ENCODE results near the gene KNCN.

The KNCN gene

GRCh38 chr1:46523496-46524353, 27.7 kb downstream of the KNCN start:
- DNase-seq (ENCODE audit: low read depth) = no peak

- DNase-seq (ENCODE audit: low read depth) = no peak
Observed at GRCh38 chr1:46522969-46523320, 28.5 kb downstream of the KNCN start.

GRCh38 chr1:46522184-46522968, 29.1 kb downstream of the KNCN start:
- DNase-seq (ENCODE audit: low read depth) = no peak

DNA sequence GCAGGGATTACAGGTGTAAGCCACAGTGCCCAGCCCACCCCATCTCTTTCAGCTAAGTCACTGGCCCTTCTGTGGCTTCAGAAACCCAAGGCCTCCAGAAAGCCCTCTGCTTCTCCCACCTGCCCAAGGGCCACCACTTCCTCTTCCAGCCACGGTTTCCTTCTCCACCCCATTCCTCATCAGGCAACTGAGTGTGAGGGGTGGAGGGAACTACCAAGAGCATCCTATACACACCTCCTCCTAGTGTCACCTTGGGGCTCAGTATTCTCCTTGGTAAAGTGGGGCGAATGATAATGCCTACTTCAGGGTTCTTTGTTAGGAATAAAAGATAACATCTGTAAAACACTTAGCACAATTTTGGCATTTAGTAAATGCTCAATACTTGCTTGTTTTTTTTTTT, 30.0 kb downstream of the KNCN start:
- DNase-seq (ENCODE audit: low read depth) = no peak

DNA sequence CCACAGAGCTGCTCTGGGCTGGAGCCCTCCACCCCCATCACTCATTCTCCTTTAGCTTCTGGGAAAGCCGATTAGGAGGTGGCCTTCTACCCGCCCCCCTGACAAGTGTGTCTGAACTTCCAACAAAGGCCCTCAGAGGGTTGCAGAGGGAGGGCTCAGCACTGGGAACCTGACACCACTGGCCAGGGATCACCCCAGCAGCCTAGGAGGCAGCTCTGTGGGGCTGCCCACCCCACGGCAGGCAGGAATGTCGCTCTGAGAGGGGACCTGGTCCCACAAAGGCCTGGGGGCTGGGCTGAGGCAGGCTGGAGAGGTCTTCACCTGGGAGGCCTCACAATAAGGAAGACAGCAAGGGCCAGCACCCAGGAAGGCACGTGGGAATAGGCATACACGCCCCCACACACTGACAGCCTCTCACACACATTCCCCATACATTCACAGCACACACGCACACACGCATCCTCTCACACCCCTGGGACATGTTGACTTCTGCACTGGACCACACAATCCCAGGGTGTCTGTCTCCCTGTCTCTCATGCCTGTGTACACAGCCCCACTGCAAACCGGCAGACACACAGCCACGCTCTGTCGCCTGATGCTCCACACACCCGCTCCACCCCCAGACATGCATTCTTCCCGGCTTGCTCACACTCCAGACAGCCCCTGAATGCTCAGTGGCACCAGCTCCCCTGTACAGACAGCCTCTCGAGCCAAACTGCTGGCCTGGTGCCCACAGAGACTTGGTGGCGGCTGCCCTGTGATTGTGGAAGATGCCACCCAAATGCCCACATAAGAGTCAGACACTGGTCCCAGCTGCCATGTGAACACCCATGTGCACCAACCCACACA, 31.2 kb downstream of the KNCN start:
- no peak for DNase-seq (ENCODE audit: low read depth)

- no peak for DNase-seq (ENCODE audit: low read depth)
Observed at GRCh38 chr1:46519209-46519608, 32.2 kb downstream of the KNCN start.

GRCh38 chr1:46517932-46518498, 33.4 kb downstream of the KNCN start:
- no peak for DNase-seq (ENCODE audit: low read depth)

DNA sequence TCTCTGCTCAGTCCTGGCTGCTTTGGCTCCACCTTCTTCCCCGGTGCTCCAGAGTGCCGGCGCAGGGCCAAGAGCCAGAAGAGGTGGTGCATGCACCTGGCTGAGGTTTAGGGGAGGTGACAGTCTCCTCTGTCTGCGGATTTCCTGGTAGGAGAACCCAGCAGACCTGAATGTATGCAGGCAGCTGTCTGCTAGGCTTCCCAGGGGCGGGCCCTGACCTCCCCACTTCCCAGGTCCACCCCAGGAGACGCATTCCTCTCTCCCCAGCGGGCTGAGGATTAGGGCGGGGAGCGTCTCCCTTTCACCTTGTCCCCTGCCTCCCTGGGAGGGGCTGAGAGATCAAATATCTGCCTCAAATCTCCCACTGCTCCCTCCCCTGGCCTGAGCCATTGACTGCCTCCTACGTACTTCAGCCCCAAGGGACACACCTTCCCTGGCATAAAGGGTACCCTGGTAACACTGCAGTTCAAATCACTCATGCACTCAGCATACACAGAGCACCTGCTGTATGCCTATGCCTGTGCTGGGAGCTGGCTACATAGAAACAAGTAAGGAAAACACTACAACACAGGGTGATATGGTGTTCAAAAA, 34.3 kb downstream of the KNCN start:
- no peak for DNase-seq (ENCODE audit: low read depth)

- DNase-seq (ENCODE audit: low read depth) = no peak
Observed at GRCh38 chr1:46516200-46516950, 35.1 kb downstream of the KNCN start.

DNA sequence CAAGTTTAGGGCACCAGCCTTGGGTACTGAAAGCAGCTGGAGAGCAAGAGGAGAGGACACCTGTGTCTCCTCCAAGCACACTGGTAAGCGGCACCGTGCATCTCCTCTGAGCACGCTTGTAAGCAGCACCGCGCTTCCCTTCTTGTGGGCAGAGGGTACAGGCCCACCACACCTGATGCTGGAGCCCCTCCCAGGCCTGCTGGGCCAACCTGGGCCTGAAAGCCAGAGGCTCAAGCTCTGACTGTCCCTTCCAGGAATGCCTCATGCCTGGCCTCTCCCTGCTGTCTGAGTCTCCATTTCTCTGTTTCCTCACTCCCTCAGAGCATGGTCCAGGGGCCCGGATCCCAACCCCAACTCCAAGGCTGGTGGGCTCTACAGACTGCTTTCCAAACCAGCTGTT, 35.9 kb downstream of the KNCN start:
- no peak for DNase-seq (ENCODE audit: low read depth)

- no peak for DNase-seq (ENCODE audit: low read depth)
Observed at GRCh38 chr1:46513536-46513935, 37.9 kb downstream of the KNCN start.

- no peak for DNase-seq (ENCODE audit: low read depth)
Observed at GRCh38 chr1:46512792-46513190, 38.7 kb downstream of the KNCN start.

DNA sequence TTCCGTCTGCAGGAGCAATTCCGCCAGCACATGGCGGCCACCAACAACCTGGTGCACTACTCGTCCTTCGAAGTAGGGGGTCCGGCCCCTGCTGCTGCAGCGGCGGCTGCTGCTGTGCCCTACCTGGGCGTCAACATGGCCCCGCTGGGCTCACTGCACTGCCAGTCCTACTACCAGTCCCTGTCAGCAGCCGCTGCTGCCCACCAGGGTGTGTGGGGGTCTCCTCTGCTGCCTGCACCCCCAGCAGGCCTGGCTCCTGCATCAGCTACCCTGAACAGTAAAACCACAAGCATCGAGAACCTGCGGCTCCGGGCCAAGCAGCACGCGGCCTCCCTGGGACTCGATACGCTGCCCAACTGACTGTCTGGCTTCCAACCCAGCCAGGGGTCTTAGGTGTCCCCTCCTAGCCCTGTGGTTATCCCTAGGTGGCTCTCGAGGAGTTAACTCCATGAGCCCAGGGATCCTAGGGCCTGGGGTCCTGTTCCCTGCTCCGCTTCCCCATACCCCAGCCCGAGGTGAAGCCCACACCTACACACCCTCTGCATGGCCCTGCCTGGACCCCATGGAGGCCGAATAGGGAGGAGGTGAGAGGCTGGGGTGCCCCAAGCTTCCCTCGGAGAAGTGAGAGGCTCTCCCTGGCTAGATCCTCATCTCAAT, 39.2 kb downstream of the KNCN start:
- no peak for DNase-seq (ENCODE audit: low read depth)

- DNase-seq (ENCODE audit: low read depth) = no peak
Observed at GRCh38 chr1:46510998-46511365, 40.5 kb downstream of the KNCN start.

DNA sequence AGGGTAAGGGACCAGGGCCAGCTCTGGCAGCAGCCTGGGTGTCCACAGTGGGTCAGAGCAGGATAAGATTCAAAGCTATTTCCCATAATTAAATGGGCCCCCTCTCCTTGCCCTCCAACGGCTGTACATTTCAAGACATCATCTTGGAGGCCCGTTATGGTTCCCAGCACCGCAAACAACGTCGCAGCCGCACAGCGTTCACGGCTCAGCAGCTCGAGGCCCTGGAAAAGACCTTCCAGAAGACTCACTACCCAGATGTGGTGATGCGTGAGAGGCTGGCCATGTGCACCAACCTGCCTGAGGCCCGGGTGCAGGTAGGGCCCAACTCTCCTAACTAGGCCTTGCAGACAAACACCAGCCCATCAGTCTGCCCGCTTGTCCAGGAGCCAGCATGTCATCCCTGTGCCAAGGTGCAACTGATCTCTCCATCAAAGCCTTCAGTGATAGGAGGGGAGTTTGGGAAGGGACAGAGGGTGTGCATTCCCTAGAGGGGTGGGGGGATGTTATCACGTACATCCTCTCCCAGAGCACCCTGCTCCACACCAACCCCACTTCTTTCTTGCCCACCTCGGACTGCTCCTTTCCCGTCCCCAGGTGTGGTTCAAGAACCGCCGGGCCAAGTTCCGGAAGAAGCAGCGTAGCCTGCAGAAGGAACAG, 41.0 kb downstream of the KNCN start:
- DNase-seq (ENCODE audit: low read depth) = no peak

DNA sequence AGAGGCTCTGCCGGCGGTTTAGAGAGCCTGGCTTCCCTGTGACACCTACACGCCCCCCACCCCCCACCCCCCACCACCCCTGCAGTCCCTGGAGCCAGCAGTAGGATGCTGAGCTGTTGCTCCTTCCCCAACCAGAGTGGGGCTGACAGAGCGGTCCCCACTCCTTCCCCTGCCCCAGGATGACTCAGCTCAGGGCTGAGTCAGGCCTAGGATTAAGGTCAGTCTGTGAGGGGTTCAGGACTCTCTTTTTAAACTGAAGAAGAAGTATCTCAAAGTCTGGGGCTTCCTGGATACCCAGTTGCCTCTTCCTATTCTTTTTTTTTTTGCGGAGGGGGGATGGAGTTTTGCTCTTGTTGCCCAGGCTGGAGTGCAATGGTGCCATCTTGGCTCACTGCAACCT, 42.7 kb downstream of the KNCN start:
- no peak for DNase-seq (ENCODE audit: low read depth)

GRCh38 chr1:46506470-46507219, 44.8 kb downstream of the KNCN start:
- no peak for DNase-seq (ENCODE audit: low read depth)

DNA sequence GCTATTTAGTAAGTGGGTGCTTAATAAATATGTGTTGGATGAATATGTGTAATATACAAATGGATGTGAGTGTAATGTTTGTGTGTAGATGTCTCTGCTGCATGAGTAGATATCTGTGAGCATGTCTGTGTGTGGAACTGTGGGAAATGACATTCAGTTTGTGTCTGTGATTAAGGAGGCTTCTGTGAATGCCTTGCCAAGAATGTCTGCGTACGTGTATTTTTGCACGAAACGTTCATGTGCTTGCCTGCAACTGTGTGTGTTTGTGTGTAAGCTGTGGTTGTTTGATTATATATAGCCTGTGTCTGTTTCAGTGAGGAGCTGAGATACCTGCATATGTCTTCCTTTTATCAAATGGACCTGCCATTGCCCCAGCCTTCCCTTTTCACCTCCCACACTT, 48.0 kb downstream of the KNCN start:
- DNase-seq (ENCODE audit: low read depth) = no peak

GRCh38 chr1:46501528-46501927, 49.9 kb downstream of the KNCN start:
- no peak for DNase-seq (ENCODE audit: low read depth)

Measured in stimulated activated CD8-positive, alpha-beta memory T cell treated with anti-CD3 and anti-CD28 coated beads, Interleukin-7, amount 100 ng/mL, for 24 hours (primary cell).